ENCODE data around the gene DCT. TPM values are rescaled to one million over a fixed set of nuclear protein-coding genes. Genes with fewer than 3 reads are reported as not detected.

The DCT gene
- total and polyA plus RNA-seq, 2 of the 4 experiments (the other 2 are of a cell fraction), result not detected

GRCh38 chr13:94495806-94496205 is 16.3 kb upstream of the DCT start:
- TF ChIP-seq SMC3 (IDR thresholded peaks at IDR 0.05; ENCODE audit: low read depth, low read length) (no peak), CEBPB (IDR thresholded peaks at IDR 0.05; ENCODE audit: low read depth, low read length) (no peak), MXI1 (IDR thresholded peaks at IDR 0.05; ENCODE audit: borderline replicate concordance, low read depth, low read length) (no peak), RAD21 (IDR thresholded peaks at IDR 0.05; ENCODE audit: low read length) (no peak), MAFK (IDR thresholded peaks at IDR 0.05; ENCODE audit: low read depth, low read length) (no peak), NFE2L2 (IDR thresholded peaks at IDR 0.05; ENCODE audit: low read depth, low read length) (no peak), CTCF (conservative IDR thresholded peaks at IDR 0.05; ENCODE audit: low read depth, low read length) (no peak), ELK1 (IDR thresholded peaks at IDR 0.05; ENCODE audit: borderline replicate concordance, low read depth, low read length) (no peak), CHD1 (IDR thresholded peaks at IDR 0.05; ENCODE audit: low read depth, low read length) (no peak), RCOR1 (IDR thresholded peaks at IDR 0.05; ENCODE audit: insufficient replicate concordance, low read length) (no peak), MAZ (IDR thresholded peaks at IDR 0.05; ENCODE audit: borderline replicate concordance, low read depth, low read length) (no peak), FOS (IDR thresholded peaks at IDR 0.05; ENCODE audit: low read depth, low read length) (no peak), USF2 (IDR thresholded peaks at IDR 0.05; ENCODE audit: low read depth, low read length) (no peak), RFX5 (IDR thresholded peaks at IDR 0.05; ENCODE audit: low read depth, low read length) (no peak)
- Histone ChIP-seq H3K9ac (ENCODE audit: low read depth, low read length) (no peak overlapping the region), H3K14ac (replicated peaks; ENCODE audit: low read depth, low read length) (no peak overlapping the region), H3K18ac (ENCODE audit: low read depth, low read length) (no peak overlapping the region), H2BK20ac (ENCODE audit: low read depth, low read length) (no peak overlapping the region), H2AK9ac (replicated peaks; ENCODE audit: low read depth, low read length, poor library complexity) (no peak overlapping the region), H2BK5ac (ENCODE audit: low read depth, low read length, poor library complexity, severe bottlenecking) (no peak overlapping the region), H3K4ac (ENCODE audit: low read depth, low read length) (no peak overlapping the region), H3K9me1 (ENCODE audit: insufficient read depth, low read length) (no peaks in the 10 kb centered on the region), H4K91ac (ENCODE audit: insufficient read depth, low read depth, low read length) (no peak overlapping the region), H2AFZ (replicated peaks; ENCODE audit: low read length, poor library complexity) (no peak overlapping the region), H3K9me3 (ENCODE audit: control insufficient read depth, insufficient read depth, low read length) (no peaks in the 10 kb centered on the region), H4K20me1 (ENCODE audit: insufficient read depth, low read length) (no peaks in the 10 kb centered on the region), H3K4me3 (ENCODE audit: insufficient read depth, low read depth, low read length) (no peak overlapping the region), H2AK5ac (ENCODE audit: low read depth, low read length) (no peak overlapping the region), H4K5ac (ENCODE audit: low read depth, low read length) (no peak overlapping the region), H2BK120ac (ENCODE audit: low read depth, low read length) (no peak overlapping the region), H4K8ac (ENCODE audit: low read depth in 2 of 2, low read length in 2 of 2) (no peak overlapping the region), H3K23ac (ENCODE audit: low read depth, low read length) (no peak overlapping the region), H3K79me1 (ENCODE audit: low read depth in 1 of 2, low read length in 2 of 2) (no peaks in the 10 kb centered on the region), H3K4me2 (ENCODE audit: low read depth, low read length) (no peak overlapping the region), H3K27me3 (ENCODE audit: control insufficient read depth, insufficient read depth, low read length) (no peaks in the 10 kb centered on the region; the same call in 1 of the 2 replicates), H3K56ac (ENCODE audit: extremely low read depth, insufficient read depth, low read length) (no peak overlapping the region), H3K27ac (ENCODE audit: insufficient read depth, low read length) (no peak overlapping the region), H3K4me1 (ENCODE audit: control insufficient read depth, insufficient read depth, low read length) (no peaks in the 10 kb centered on the region), H2BK15ac (ENCODE audit: low read depth, low read length) (no peak overlapping the region), H3K36me3 (ENCODE audit: control insufficient read depth, insufficient read depth, low read length) (no peaks in the 10 kb centered on the region)
- ChIA-PET CTCF (no interaction called here), POLR2A (ENCODE audit: unreplicated experiment) (no interaction called here)
- ATAC-seq (ENCODE audit: low read depth) (no peak), DNase-seq (no peak)
- intact Hi-C loops (cut with micrococcal nuclease), result no loop called here
- no TSS peak for BruUV-seq (replicated peaks)
- in situ Hi-C loops (cut with MboI; ENCODE audit: low sequenced_read_pairs), result no loop called here
- no CpG with 5 or more reads among the region's 3 CpGs for WGBS, 2 experiments (ENCODE audit: extremely low coverage in 2 of 2, insufficient read length in 1 of 2)
- dilution Hi-C loops (cut with HindIII; ENCODE audit: low sequenced_read_pairs, unreplicated experiment), result no loop called here

Data from IMR-90 (cell line).